OCI-LY1 (cell line): Measurements from ENCODE around the gene ENG.

Experiments
- CTCF ChIP-seq: fragments of 200-600 bp; sonication (generic), shearing (Covaris generic); IDR thresholded peaks from 2 replicates; pipeline ENCODE4 v1.5.1; 2017; ENCODE audit warnings: mild to moderate bottlenecking, antibody characterized with exemption, low read length, moderate library complexity, mixed read lengths
- EZH2 ChIP-seq: fragments of 200-600 bp; sonication (generic), shearing (Covaris generic); IDR thresholded peaks from 2 replicates; pipeline ENCODE4 v1.8.0; 2017; ENCODE audit warnings: borderline replicate concordance, mixed run types, mild to moderate bottlenecking, antibody characterized with exemption, low read length, moderate library complexity, mixed read lengths

GRCh38 chr9:127768698-127769097, 85.8 kb downstream of the ENG start:
- TF ChIP-seq CTCF (no peak), EZH2 (no peak)
